Psoas muscle (tissue), 8 donors: Measurements from ENCODE around the gene ZBTB39. TPM values are rescaled to one million over a fixed set of nuclear protein-coding genes. Genes with fewer than 3 reads are reported as not detected.

ENCODE experiments used
- ATAC-seq, 4 donors: fragments of 200-7000 bp; cut with Tn5 transposase; one replicate each; pipeline ENCODE4 v1.9.1; 2020; ENCODE audit warnings: moderate library complexity in 3 of 4, mild to moderate bottlenecking in 2 of 4
- DNase-seq, 2 donors: peaks; one replicate each; pipeline ENCODE4 v3.0.0-alpha.2; 2020
- H3K27ac ChIP-seq: fragments of 200-600 bp; one replicate; pipeline ENCODE4 v1.8.0; 2022
- H3K27me3 ChIP-seq, 3 donors: fragments of 200-600 bp in 1 of 3; one replicate each; pipeline versions ENCODE4 v1.6.1 to v1.8.0; 2013 to 2022; ENCODE audit warnings: low read length in 2 of 3, mild to moderate bottlenecking in 2 of 3, moderate library complexity in 1 of 3; ENCODE audit not compliant: insufficient read depth in 3 of 3
- H3K36me3 ChIP-seq, 2 donors: fragments of 200-600 bp in 1 of 2; one replicate each; pipeline versions ENCODE4 v1.6.1 to v1.8.0; 2013 to 2022; ENCODE audit warnings: low read depth in 1 of 2, mild to moderate bottlenecking in 1 of 2, moderate library complexity in 1 of 2; ENCODE audit not compliant: insufficient read depth in 1 of 2
- H3K4me1 ChIP-seq: fragments of 200-600 bp; one replicate; pipeline ENCODE4 v1.8.0; 2022
- H3K4me3 ChIP-seq: fragments of 200-600 bp; one replicate; pipeline ENCODE4 v1.8.0; 2022; ENCODE audit warnings: mild to moderate bottlenecking
- H3K9me3 ChIP-seq: fragments of 200-600 bp; one replicate; pipeline ENCODE4 v1.8.0; 2022
- CTCF ChIP-seq: fragments of 200-600 bp; IDR thresholded peaks from one replicate; pipeline ENCODE4 v1.8.0; 2022; ENCODE audit warnings: antibody characterized with exemption
- WGBS, 3 donors: extraction: QIAGEN DNeasy Blood & Tissue Kit; methylation state at CpG; one replicate each; pipeline versions ENCODE4 v1.1.6 to v1.1.7; 2013; 5-methylcytosine and 5-hydroxymethylcytosine counted together
- intact Hi-C, 2 donors: fragments of 100-400 bp; cut with DNase I; formaldehyde crosslinking; loops; one replicate each; pipeline versions ENCODE4 v1.11.0 to v1.14.2; 2022
- polyA plus RNA-seq, 3 donors: library from polyadenylated mRNA; stranded (reverse); fragments of 200-250 nt; gene quantifications; one replicate each; pipeline ENCODE4 v1.2.3, GENCODE V29; 2013
- total RNA-seq, 4 donors: library from RNA; stranded (reverse); fragmentation: NEBNext Ultra II Directional in 2 of 4; extraction: Animal tissue kit (Norgen Biotek cat#: 25700) in 2 of 4; gene quantifications; one replicate each; pipeline versions ENCODE4 v1.2.1 to v1.2.4, GENCODE V29; 2021 to 2023
- donor health status: healthy with polysubstance abuse.
- donor health status: DM: no; HTN: no; CAD: no; lungs with moderate emphysema.
- donor health status: Bipolar disorder and iron deficiency.
- donor health status: healthy.
- donor health status: DM: yes; HTN: yes; CAD: no.
- donor health status: DM: no; HTN: no; CAD: no.
- donor health status: DM: no; HTN: no; CAD: no.
- donor health status: DM: yes; HTN: yes; CAD: no.

The ZBTB39 gene
- total and polyA plus RNA-seq, 7 donors: 1.2 to 5.2 (median 3.2) TPM

GRCh38 chr12:57042695-57043094, 36.3 kb upstream of the ZBTB39 start:
- Histone ChIP-seq H3K36me3 (no peaks in the 10 kb centered on the region), H3K27me3 (no peaks in the 10 kb centered on the region), H3K27ac (no peak overlapping the region), H3K9me3 (no peaks in the 10 kb centered on the region), H3K4me3 (no peak overlapping the region), H3K4me1 (no peaks in the 10 kb centered on the region)
- ATAC-seq: no peak
- no peak for TF ChIP-seq CTCF
- DNase-seq: no peak
- 93 to 98% (median 97%) methylated on average over 2 of the region's 2 CpGs for WGBS, 3 donors
- intact Hi-C loops: no loop called here

- 38 to 46% (median 39%) methylated on average over 2 of the region's 2 CpGs for WGBS, 3 donors
- no peak overlapping the region for H3K27ac ChIP-seq
- intact Hi-C loops: no loop called here
- ATAC-seq (no peak), DNase-seq (no peak)
- H3K36me3 ChIP-seq: no peaks in the 10 kb centered on the region
- TF ChIP-seq CTCF: no peak
- no peaks in the 10 kb centered on the region for H3K27me3 ChIP-seq
- H3K9me3 ChIP-seq: no peaks in the 10 kb centered on the region
- no peaks in the 10 kb centered on the region for H3K4me1 ChIP-seq
- H3K4me3 ChIP-seq: no peak overlapping the region
Observed at GRCh38 chr12:57040750-57041149, 34.4 kb upstream of the ZBTB39 start.

GRCh38 chr12:57040211-57040610, 33.9 kb upstream of the ZBTB39 start:
- Histone ChIP-seq H3K27me3 (no peaks in the 10 kb centered on the region), H3K4me3 (no peak overlapping the region), H3K27ac (no peak overlapping the region), H3K4me1 (no peaks in the 10 kb centered on the region), H3K9me3 (no peaks in the 10 kb centered on the region), H3K36me3 (no peaks in the 10 kb centered on the region)
- ATAC-seq (no peak), DNase-seq (no peak)
- intact Hi-C loops: no loop called here
- 89 to 95% (median 89%) methylated on average over 4 of the region's 4 CpGs for WGBS, 3 donors
- no peak for TF ChIP-seq CTCF

GRCh38 chr12:57039016-57039798, 32.9 kb upstream of the ZBTB39 start:
- no peak for ATAC-seq
- Histone ChIP-seq H3K36me3 (no peaks in the 10 kb centered on the region), H3K27me3 (no peaks in the 10 kb centered on the region), H3K9me3 (no peaks in the 10 kb centered on the region), H3K27ac (no peak overlapping the region), H3K4me3 (no peak overlapping the region), H3K4me1 (no peaks in the 10 kb centered on the region)
- no peak for DNase-seq
- 80 to 85% (median 82%) methylated on average over 9 of the region's 9 CpGs for WGBS, 3 donors
- no peak for TF ChIP-seq CTCF
- intact Hi-C loops: no loop called here

- H3K9me3 ChIP-seq: no peaks in the 10 kb centered on the region
- no peak for DNase-seq
- ATAC-seq: no peak
- WGBS, 3 donors: 55 to 66% (median 63%) methylated on average over 3 of the region's 3 CpGs
- no peak for TF ChIP-seq CTCF
- intact Hi-C loops: no loop called here
- no peaks in the 10 kb centered on the region for H3K36me3 ChIP-seq
- no peak overlapping the region for H3K4me3 ChIP-seq
- H3K4me1 ChIP-seq: no peaks in the 10 kb centered on the region
- H3K27ac ChIP-seq: no peak overlapping the region
- H3K27me3 ChIP-seq: no peaks in the 10 kb centered on the region
Observed at GRCh38 chr12:57037264-57037663, 30.9 kb upstream of the ZBTB39 start.
